Endothelial cell of umbilical vein (primary cell): ENCODE results near the gene SKIL. TPM values are rescaled to one million over a fixed set of nuclear protein-coding genes. Genes with fewer than 3 reads are reported as not detected.

Experiments used
- BruUV-seq: library from RNA; stranded (reverse); fragments of 400-500 nt; replicated peaks from 2 replicates; lab custom pipeline; 2021; lab: Mats Ljungman, UMichigan
- CTCF ChIA-PET: fragments of 300-600, 350-600 bp; sonication (Branson Sonifier 250); formaldehyde crosslinking; loops from one replicate; lab custom pipeline; 2021; ENCODE audit warnings: antibody characterized with exemption, inconsistent platforms; lab: Charles Lee
- POLR2A ChIA-PET: fragments of 300-600, 350-600 bp; sonication (Branson Sonifier 250); formaldehyde crosslinking; loops from one replicate; lab custom pipeline; 2021; ENCODE audit warnings: antibody characterized with exemption, inconsistent platforms; lab: Charles Lee
- DNase-seq: peaks from one replicate; pipeline ENCODE4 v3.0.0-alpha.2; 2011; ENCODE audit warnings: low read depth, low spot score
- FAIRE-seq: peaks from 2 replicates; lab custom pipeline; 2011; peaks lifted over from hg19 to GRCh38; lab: Jason Lieb, UNC
- H2AFZ ChIP-seq: 2 replicates; pipeline ENCODE4 v1.6.0; 2012; ENCODE audit warnings: low read depth, low read length, control low read depth, inconsistent platforms
- H3K27ac ChIP-seq: 2 replicates; pipeline ENCODE4 v1.5.1; 2011; ENCODE audit warnings: low read depth, mild to moderate bottlenecking, control low read depth, low read length, moderate library complexity; ENCODE audit not compliant: insufficient read depth
- H3K27me3 ChIP-seq, 2 experiments: 2 replicates each; pipeline versions ENCODE4 v1.6.0 to v1.6.1; 2011; ENCODE audit warnings: low read length in 2 of 2, mixed read lengths in 1 of 2; ENCODE audit not compliant: control insufficient read depth in 2 of 2, insufficient read depth in 2 of 2
- H3K36me3 ChIP-seq, 2 experiments: 2 replicates in 1 of 2; 3 replicates in 1 of 2; pipeline ENCODE4 v1.5.1; 2011; ENCODE audit warnings: low read length in 2 of 2, mild to moderate bottlenecking in 1 of 2, moderate library complexity in 1 of 2; ENCODE audit not compliant: control insufficient read depth in 2 of 2, insufficient read depth in 2 of 2; ENCODE audit errors: extremely low read depth in 1 of 2
- H3K4me1 ChIP-seq: 3 replicates; pipeline ENCODE4 v1.5.1; 2011; ENCODE audit warnings: mild to moderate bottlenecking, low read length; ENCODE audit not compliant: control insufficient read depth, insufficient read depth; ENCODE audit errors: extremely low read depth
- H3K4me2 ChIP-seq: 2 replicates; pipeline ENCODE4 v1.6.1; 2011; ENCODE audit warnings: low read length, control low read depth, mixed read lengths; ENCODE audit not compliant: insufficient read depth
- H3K4me3 ChIP-seq, 3 experiments: fragments of 200-600 bp in 1 of 3; sonication (generic), shearing (Covaris generic) in 1 of 3; replicated peaks in 1 of 3; 2 replicates each; pipeline ENCODE4 v1.5.1; 2011 to 2016; ENCODE audit warnings: control low read depth in 3 of 3, low read length in 3 of 3, mild to moderate bottlenecking in 2 of 3, inconsistent platforms in 1 of 3, low read depth in 1 of 3, moderate library complexity in 1 of 3; ENCODE audit not compliant: insufficient read depth in 1 of 3
- H3K79me2 ChIP-seq: 2 replicates; pipeline ENCODE4 v1.6.0; 2012; ENCODE audit warnings: low read length, inconsistent platforms; ENCODE audit not compliant: control insufficient read depth, insufficient read depth
- H3K9ac ChIP-seq: replicated peaks from 2 replicates; pipeline ENCODE3; 2011; ENCODE audit warnings: low read length, control low read depth; ENCODE audit not compliant: insufficient read depth; ENCODE audit errors: extremely low read depth
- H3K9me1 ChIP-seq: replicated peaks from 3 replicates; pipeline ENCODE4 v1.6.0; 2011; ENCODE audit warnings: mild to moderate bottlenecking, low read length; ENCODE audit not compliant: control insufficient read depth, insufficient read depth; ENCODE audit errors: extremely low read depth
- H3K9me3 ChIP-seq: replicated peaks from 2 replicates; pipeline ENCODE4 v1.5.1; 2012; ENCODE audit warnings: low read length, inconsistent platforms; ENCODE audit not compliant: control insufficient read depth, insufficient read depth
- H4K20me1 ChIP-seq: replicated peaks from 2 replicates; pipeline ENCODE3; 2011; ENCODE audit warnings: mild to moderate bottlenecking, low read length; ENCODE audit not compliant: control insufficient read depth, insufficient read depth; ENCODE audit errors: extremely low read depth
- CTCF ChIP-seq, 2 donors: IDR thresholded peaks; 1 replicate in 1 of 2; 2 replicates in 1 of 2; pipeline ENCODE4 v1.5.1; 2011; ENCODE audit warnings: low read length in 2 of 2, mild to moderate bottlenecking in 2 of 2, moderate library complexity in 2 of 2, control low read depth in 1 of 2, inconsistent platforms in 1 of 2, low read depth in 1 of 2; ENCODE audit not compliant: insufficient read depth in 1 of 2; ENCODE audit errors: extremely low read depth in 1 of 2
- EZH2 ChIP-seq: IDR thresholded peaks from 2 replicates; pipeline ENCODE4 v1.6.1; 2012; ENCODE audit warnings: borderline replicate concordance, low read depth, mild to moderate bottlenecking, moderate library complexity, low read length, inconsistent platforms; ENCODE audit not compliant: severe bottlenecking
- FOS ChIP-seq: IDR thresholded peaks from 2 replicates; pipeline ENCODE4 v1.6.1; 2011; ENCODE audit warnings: mild to moderate bottlenecking, low read length, moderate library complexity, borderline replicate concordance; ENCODE audit not compliant: insufficient read depth
- GATA2 ChIP-seq: IDR thresholded peaks from 2 replicates; pipeline ENCODE4 v1.7.0; 2011; ENCODE audit warnings: low read depth, mild to moderate bottlenecking, moderate library complexity, mixed read lengths, low read length; ENCODE audit not compliant: insufficient read length, insufficient read depth
- JUN ChIP-seq: IDR thresholded peaks from 2 replicates; pipeline ENCODE4 v1.6.1; 2011; ENCODE audit warnings: borderline replicate concordance, low read depth; ENCODE audit not compliant: insufficient read length, insufficient read depth
- MAX ChIP-seq: IDR thresholded peaks from 2 replicates; pipeline ENCODE4 v1.6.1; 2011; ENCODE audit not compliant: insufficient read depth, insufficient read length
- MYC ChIP-seq: IDR thresholded peaks from one replicate; pipeline ENCODE4 v1.6.1; 2011; ENCODE audit warnings: mild to moderate bottlenecking, low read depth, low read length
- POLR2A ChIP-seq: IDR thresholded peaks from 2 replicates; pipeline ENCODE4 v1.6.1; 2012; ENCODE audit warnings: low read depth, mild to moderate bottlenecking, control low read depth, low read length
- POLR2AphosphoS5 ChIP-seq: IDR thresholded peaks from 2 replicates; pipeline ENCODE4 v1.6.1; 2012; ENCODE audit warnings: low read depth, mild to moderate bottlenecking, control low read depth, low read length, moderate library complexity; ENCODE audit not compliant: insufficient read depth
- dilution Hi-C: fragments of 300-500 bp; cut with MboI; formaldehyde crosslinking; loops from one replicate; pipeline ENCODE4 v1.15.0; 2019; ENCODE audit warnings: low sequenced_read_pairs; ENCODE audit not compliant: extremely low pct_ligation_motif_present
- intact Hi-C: fragments of 100-400 bp; cut with micrococcal nuclease; formaldehyde crosslinking; loops from one replicate; pipeline ENCODE4 v1.10.0; 2022
- polyA plus RNA-seq, 4 experiments: library from polyadenylated mRNA; depleted of rRNA in 3 of 4; stranded (reverse) in 3 of 4; unstranded in 1 of 4; fragments of >200 nt; gene quantifications; 2 replicates each; pipeline versions ENCODE4 v1.2.1 to v1.2.3, GENCODE V29; 2011 to 2012; ENCODE audit warnings: missing spikeins in 1 of 4
- total RNA-seq: library from RNA; stranded (reverse); gene quantifications from 2 replicates; pipeline ENCODE4 v1.2.3, GENCODE V29; 2021

The SKIL gene
- total and polyA plus RNA-seq, 2 donors (not counting 3 experiments of a cell fraction or from before 2014, with no cell fraction given): 18.4 to 135 TPM

DNA sequence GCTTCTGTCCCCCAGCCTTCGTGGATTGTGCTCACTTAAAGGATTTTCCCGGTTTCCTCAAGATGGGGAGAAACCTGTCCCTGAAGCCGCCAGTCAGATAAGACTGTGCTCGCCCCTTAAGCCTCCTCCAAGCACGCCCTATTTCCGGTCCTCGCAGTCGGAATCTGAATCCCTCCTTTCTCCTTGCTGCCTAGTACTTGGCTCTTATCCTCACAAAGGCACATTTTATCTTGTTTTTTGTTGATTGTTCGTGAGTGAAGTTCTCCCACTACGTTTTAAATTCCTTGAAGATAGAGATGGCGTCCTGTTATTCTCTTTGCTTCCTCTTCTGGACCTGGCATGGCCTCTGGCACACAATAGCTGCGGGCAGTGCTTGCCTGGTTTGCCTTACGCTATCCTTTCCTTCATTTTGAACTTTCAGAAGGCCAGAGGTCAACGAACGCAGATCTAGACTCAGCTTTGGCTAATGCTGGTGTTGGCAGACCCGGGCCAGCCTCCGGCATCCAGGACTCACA, 62.8 kb downstream of the SKIL start:
- ChIA-PET POLR2A (interaction anchor here (0.6 kb wide), 1 partner anchor 18 kb away, joined by 3 read pairs; no protein-coding TSS in a partner anchor), CTCF (interaction anchor here (0.9 to 1.7 kb wide), 3 partner anchors 10 to 391 kb away, joined by 3 to 17 read pairs (median 6); no protein-coding TSS in a partner anchor)
- H3K79me2 ChIP-seq: peaks cover 71% of the 10 kb centered on the region
- H3K9me3 ChIP-seq: no peaks in the 10 kb centered on the region
- H3K9me1 ChIP-seq: no peaks in the 10 kb centered on the region
- TF ChIP-seq EZH2: no peak
- TF ChIP-seq MAX: no peak
- no peak for TF ChIP-seq CTCF (IDR thresholded peaks at IDR 0.05; ENCODE audit: extremely low read depth in 1 of 2, insufficient read depth in 1 of 2, low read depth in 1 of 2, low read length in 2 of 2)
- peak; percentile 54 for TF ChIP-seq POLR2AphosphoS5
- peak; percentile 51 for TF ChIP-seq POLR2A
- TF ChIP-seq JUN: no peak
- TF ChIP-seq MYC: no peak
- no peak for TF ChIP-seq GATA2
- no peak for TF ChIP-seq FOS
- H3K4me3 ChIP-seq: peak overlapping the region; percentile 55 to 86 (median 65)
- H3K36me3 ChIP-seq: peaks cover 0 to 3% of the 10 kb centered on the region in 2 experiments
- peak overlapping the region; percentile 66 for H2AFZ ChIP-seq
- H4K20me1 ChIP-seq: no peaks in the 10 kb centered on the region
- intact Hi-C loops: no loop called here
- H3K9ac ChIP-seq: peak overlapping the region; percentile 89
- dilution Hi-C loops: no loop called here
- no TSS peak for BruUV-seq
- peak; percentile 71 for FAIRE-seq
- H3K4me2 ChIP-seq: peak overlapping the region; percentile 83
- peaks cover 45% of the 10 kb centered on the region for H3K4me1 ChIP-seq
- H3K27me3 ChIP-seq: no peaks in the 10 kb centered on the region
- peak; percentile 55 for DNase-seq
- H3K27ac ChIP-seq: peak overlapping the region; percentile 84
